ENCODE data around the gene UPB1. TPM values are rescaled to one million over a fixed set of nuclear protein-coding genes. Genes with fewer than 3 reads are reported as not detected.

Gene UPB1
- total and polyA plus RNA-seq, 9 of the 15 experiments (the other 6 are each of a cell fraction or from before 2014, with no cell fraction given), result 0.06 to 0.11 TPM; not detected in 7

DNA sequence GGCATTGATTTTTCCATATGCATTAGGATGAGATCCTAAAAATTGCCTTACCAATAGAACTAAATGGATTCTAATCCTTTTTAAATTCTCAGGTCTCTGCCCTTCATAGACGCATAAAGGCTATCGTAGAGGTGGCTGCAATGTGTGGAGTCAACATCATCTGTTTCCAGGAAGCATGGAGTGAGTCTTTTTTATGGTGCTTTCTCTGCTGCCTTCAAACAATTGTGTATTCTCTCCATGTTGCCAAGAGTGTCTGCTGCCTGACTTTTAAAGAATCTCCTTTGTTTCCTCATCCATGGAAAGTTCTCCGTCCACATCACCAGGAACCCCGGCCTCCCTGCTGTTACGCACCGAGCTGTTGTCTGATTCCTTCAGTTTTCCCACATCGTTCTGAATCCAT lies 6.9 kb downstream of the UPB1 start (continued):
- TF ChIP-seq, protein P1, sequence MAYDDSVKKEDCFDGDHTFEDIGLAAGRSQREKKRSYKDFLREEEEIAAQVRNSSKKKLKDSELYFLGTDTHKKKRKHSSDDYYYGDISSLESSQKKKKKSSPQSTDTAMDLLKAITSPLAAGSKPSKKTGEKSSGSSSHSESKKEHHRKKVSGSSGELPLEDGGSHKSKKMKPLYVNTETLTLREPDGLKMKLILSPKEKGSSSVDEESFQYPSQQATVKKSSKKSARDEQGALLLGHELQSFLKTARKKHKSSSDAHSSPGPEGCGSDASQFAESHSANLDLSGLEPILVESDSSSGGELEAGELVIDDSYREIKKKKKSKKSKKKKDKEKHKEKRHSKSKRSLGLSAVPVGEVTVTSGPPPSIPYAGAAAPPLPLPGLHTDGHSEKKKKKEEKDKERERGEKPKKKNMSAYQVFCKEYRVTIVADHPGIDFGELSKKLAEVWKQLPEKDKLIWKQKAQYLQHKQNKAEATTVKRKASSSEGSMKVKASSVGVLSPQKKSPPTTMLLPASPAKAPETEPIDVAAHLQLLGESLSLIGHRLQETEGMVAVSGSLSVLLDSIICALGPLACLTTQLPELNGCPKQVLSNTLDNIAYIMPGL (CRISPR knock-in tag; IDR thresholded peaks at IDR 0.05), result no peak

DNA sequence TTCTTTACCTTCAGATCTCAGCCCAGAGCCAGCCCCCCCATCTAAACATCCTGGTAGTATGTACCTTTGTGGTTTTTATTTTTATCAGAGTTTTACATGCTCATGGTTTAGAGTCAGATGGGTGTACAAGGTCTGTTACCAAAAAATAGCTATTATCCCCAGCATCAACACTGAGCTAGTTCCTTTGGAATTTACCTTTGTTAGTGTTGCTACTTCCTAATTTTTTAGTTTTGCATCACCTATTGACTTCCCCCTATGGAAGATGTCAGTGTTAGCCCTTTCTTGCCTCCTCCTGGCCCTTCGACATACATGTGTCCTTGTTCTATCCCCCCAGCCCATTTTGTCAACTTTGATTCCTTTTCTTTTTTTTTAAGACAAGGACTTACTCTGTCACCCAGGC lies 7.4 kb downstream of the UPB1 start:
- ChIA-PET CTCF (ENCODE audit: low intra/inter-chr PET ratio) (interaction anchor here (0.7 to 2.4 kb wide), 4 partner anchors 25 to 270 kb away, joined by 3 to 16 read pairs (median 3); no protein-coding TSS in a partner anchor), POLR2A (no interaction called here)
- TF ChIP-seq, protein P2, sequence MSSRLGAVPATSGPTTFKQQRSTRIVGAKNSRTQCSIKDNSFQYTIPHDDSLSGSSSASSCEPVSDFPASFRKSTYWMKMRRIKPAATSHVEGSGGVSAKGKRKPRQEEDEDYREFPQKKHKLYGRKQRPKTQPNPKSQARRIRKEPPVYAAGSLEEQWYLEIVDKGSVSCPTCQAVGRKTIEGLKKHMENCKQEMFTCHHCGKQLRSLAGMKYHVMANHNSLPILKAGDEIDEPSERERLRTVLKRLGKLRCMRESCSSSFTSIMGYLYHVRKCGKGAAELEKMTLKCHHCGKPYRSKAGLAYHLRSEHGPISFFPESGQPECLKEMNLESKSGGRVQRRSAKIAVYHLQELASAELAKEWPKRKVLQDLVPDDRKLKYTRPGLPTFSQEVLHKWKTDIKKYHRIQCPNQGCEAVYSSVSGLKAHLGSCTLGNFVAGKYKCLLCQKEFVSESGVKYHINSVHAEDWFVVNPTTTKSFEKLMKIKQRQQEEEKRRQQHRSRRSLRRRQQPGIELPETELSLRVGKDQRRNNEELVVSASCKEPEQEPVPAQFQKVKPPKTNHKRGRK (tag; IDR thresholded peaks at IDR 0.05), result peak; percentile 50
- no peak for TF ChIP-seq HCFC1 (IDR thresholded peaks at IDR 0.05; ENCODE audit: low read depth, low read length)
- Histone ChIP-seq H3K9me3 (replicated peaks; ENCODE audit: control insufficient read depth, insufficient read depth, low read depth, low read length) (no peaks in the 10 kb centered on the region), H3K4me2 (ENCODE audit: insufficient read depth, low read length) (no peak overlapping the region), H3K9ac (ENCODE audit: insufficient read depth in 1 of 2, low read depth in 2 of 2, low read length in 2 of 2) (no peak overlapping the region), H3K4me3 (no peak overlapping the region), H2AFZ (ENCODE audit: low read depth, low read length) (no peak overlapping the region), H3K4me1 (replicated peaks in 1 of 2; ENCODE audit: control insufficient read depth in 2 of 2, insufficient read depth in 2 of 2, low read length in 2 of 2) (peaks cover 0 to 5% of the 10 kb centered on the region in 2 experiments; a peak in 1 of 5 replicates), H4K20me1 (replicated peaks; ENCODE audit: control insufficient read depth, insufficient read depth, low read length) (no peaks in the 10 kb centered on the region), H3K27ac (ENCODE audit: extremely low read depth, low read depth, low read length) (no peak overlapping the region), H3K36me3 (ENCODE audit: control insufficient read depth, insufficient read depth, low read length) (no peaks in the 10 kb centered on the region), H3K9me1 (ENCODE audit: control insufficient read depth, insufficient read depth, low read length) (no peaks in the 10 kb centered on the region), H3K79me2 (ENCODE audit: control insufficient read depth, insufficient read depth, low read length) (no peaks in the 10 kb centered on the region), H3K27me3 (ENCODE audit: control insufficient read depth in 2 of 2, insufficient read depth in 2 of 2, low read length in 2 of 2) (peaks cover 0 to 28% of the 10 kb centered on the region in 2 experiments; a peak in 2 of 5 replicates)
- DNase-seq (ENCODE audit: extremely low read depth in 1 of 4, low spot score in 3 of 4) (no peak), ATAC-seq (no peak), FAIRE-seq (no peak)
- no TSS peak for BruUV-seq (replicated peaks)
- intact Hi-C loops (cut with micrococcal nuclease), result loop anchor here (5.0 kb wide), 1 partner anchor 80 kb away; no protein-coding TSS in a partner anchor
- in situ Hi-C loops (cut with MboI), result loop anchor here (25.0 kb wide), 1 partner anchor 540 kb away; the partner anchor contains the start of genes DDT, DDTL and GSTT2B
- WGBS (ENCODE audit: insufficient coverage, low coverage, missing lambda C conversion rate), result 0% methylated on average over 1 of the region's 1 CpG

Measured in K562 (cell line).